HepG2 (cell line): Measurements from ENCODE around the gene RHOV. TPM values are rescaled to one million over a fixed set of nuclear protein-coding genes. Genes with fewer than 3 reads are reported as not detected.

Source experiments
- ATAC-seq: fragments of 200-7000 bp; cut with Tn5 transposase; 3 replicates; pipeline ENCODE4 v1.9.1; 2020; ENCODE audit warnings: mild to moderate bottlenecking, moderate library complexity
- BruUV-seq: library from RNA; stranded (reverse); fragments of 400-500 nt; replicated peaks from 2 replicates; lab custom pipeline; 2021; lab: Mats Ljungman, UMichigan
- CTCF ChIA-PET: fragments of 300-600 bp; formaldehyde crosslinking; extraction: SDS; loops from one replicate; lab custom pipeline; 2021; ENCODE audit warnings: low total read pairs, inconsistent platforms, low intra/inter-chr PET ratio; lab: Yijun Ruan, JAX
- POLR2A ChIA-PET: fragments of 350-600 bp; sonication (Branson Sonifier 250); formaldehyde crosslinking; loops from one replicate; lab custom pipeline; 2020; ENCODE audit warnings: antibody characterized with exemption, inconsistent platforms; lab: Yijun Ruan, JAX
- DNase-seq: peaks from one replicate; pipeline ENCODE4 v3.0.0-alpha.2; 2015; ENCODE audit warnings: low spot score
- FAIRE-seq: peaks from 3 replicates; lab custom pipeline; 2011; peaks lifted over from hg19 to GRCh38; lab: Jason Lieb, UNC
- H2AFZ ChIP-seq: one replicate; pipeline ENCODE4 v1.6.1; 2011; ENCODE audit warnings: low read length, inconsistent platforms
- H3K27ac ChIP-seq: fragments of 300-600 bp; 3 replicates; pipeline ENCODE4 v1.8.0; 2011; ENCODE audit warnings: mixed run types, mild to moderate bottlenecking, mixed read lengths, low read length, inconsistent platforms; ENCODE audit not compliant: insufficient read depth; ENCODE audit errors: extremely low read length
- H3K27me3 ChIP-seq, 2 experiments: fragments of 200-600 bp in 1 of 2; 2 replicates in 1 of 2; 3 replicates in 1 of 2; pipeline versions ENCODE4 v1.6.0 to v1.8.0; 2011; ENCODE audit warnings: low read length in 2 of 2, mild to moderate bottlenecking in 2 of 2, moderate library complexity in 2 of 2, inconsistent platforms in 1 of 2; ENCODE audit not compliant: insufficient read depth in 2 of 2, control insufficient read depth in 1 of 2
- H3K36me3 ChIP-seq, 2 experiments: fragments of 200-600 bp in 1 of 2; replicated peaks in 1 of 2; 2 replicates in 1 of 2; 3 replicates in 1 of 2; pipeline versions ENCODE4 v1.5.1 to v1.8.0; 2011; ENCODE audit warnings: low read length in 2 of 2, inconsistent platforms in 1 of 2; ENCODE audit not compliant: insufficient read depth in 2 of 2, control insufficient read depth in 1 of 2
- H3K4me1 ChIP-seq: 2 replicates; pipeline ENCODE4 v1.5.1; 2012; ENCODE audit warnings: low read length, inconsistent platforms; ENCODE audit not compliant: insufficient read depth
- H3K4me2 ChIP-seq: 2 replicates; pipeline ENCODE4 v1.6.0; 2011; ENCODE audit warnings: low read depth, low read length, inconsistent platforms
- H3K4me3 ChIP-seq, 3 experiments: fragments of 200-600 bp in 1 of 3; sonication (generic), shearing (Covaris generic) in 1 of 3; replicated peaks in 1 of 3; 2 replicates each; pipeline ENCODE4 v1.5.1; 2011 to 2016; ENCODE audit warnings: low read length in 3 of 3, inconsistent platforms in 2 of 3, low read depth in 2 of 3, mild to moderate bottlenecking in 2 of 3, control low read depth in 1 of 3, mixed read lengths in 1 of 3; ENCODE audit not compliant: insufficient read depth in 1 of 3
- H3K79me2 ChIP-seq: one replicate; pipeline ENCODE4 v1.6.1; 2011; ENCODE audit warnings: low read length, inconsistent platforms; ENCODE audit not compliant: insufficient read depth
- H3K9ac ChIP-seq: 2 replicates; pipeline ENCODE4 v1.6.0; 2011; ENCODE audit warnings: mild to moderate bottlenecking, low read depth, low read length, inconsistent platforms; ENCODE audit not compliant: insufficient read depth
- H3K9me3 ChIP-seq: 2 replicates; pipeline ENCODE4 v1.5.1; 2012; ENCODE audit warnings: mild to moderate bottlenecking, low read length
- H4K20me1 ChIP-seq: 2 replicates; pipeline ENCODE4 v1.6.0; 2011; ENCODE audit warnings: inconsistent platforms, mild to moderate bottlenecking, low read length, moderate library complexity; ENCODE audit not compliant: insufficient read depth
- AGO2 ChIP-seq: fragments of 200-400 bp; formaldehyde crosslinking; optimal IDR thresholded peaks from 2 replicates; pipeline ENCODE3; 2017; ENCODE audit warnings: mild to moderate bottlenecking, low read depth, low read length, moderate library complexity
- KLF9 ChIP-seq: IDR thresholded peaks from 2 replicates; pipeline ENCODE4 v1.6.1; 2016; ENCODE audit warnings: low read depth
- RBFOX2 ChIP-seq: fragments of 200-400 bp; formaldehyde crosslinking; IDR thresholded peaks from 2 replicates; pipeline ENCODE4 v1.6.1; 2017; ENCODE audit warnings: low read depth, mild to moderate bottlenecking, low read length
- TGIF2 ChIP-seq: IDR thresholded peaks from 2 replicates; pipeline ENCODE4 v1.6.1; 2016; ENCODE audit warnings: control low read depth, missing compliant biosample characterization
- THAP11 ChIP-seq: IDR thresholded peaks from 2 replicates; pipeline ENCODE4 v1.6.1; 2016; ENCODE audit warnings: missing biosample characterization, missing genetic modification reagents
- ZC3H13 ChIP-seq: sonication (generic); formaldehyde crosslinking; IDR thresholded peaks from 2 replicates; pipeline ENCODE4 v1.8.1; 2023; ENCODE audit warnings: mild to moderate bottlenecking, missing genetic modification reagents, moderate library complexity
- ZFY ChIP-seq: sonication (generic); formaldehyde crosslinking; IDR thresholded peaks from 2 replicates; pipeline ENCODE4 v1.4.0; 2020; ENCODE audit warnings: missing genetic modification reagents
- ZNF124 ChIP-seq: sonication (generic); formaldehyde crosslinking; IDR thresholded peaks from 2 replicates; pipeline ENCODE4 v1.4.0; 2020; ENCODE audit warnings: missing genetic modification reagents
- ZNF552 ChIP-seq: sonication (generic); formaldehyde crosslinking; IDR thresholded peaks from 2 replicates; pipeline ENCODE4 v1.9.0; 2022; ENCODE audit warnings: missing genetic modification reagents, mild to moderate bottlenecking, borderline replicate concordance
- WGBS: methylation state at CpG from one replicate; pipeline ENCODE4 v1.1.6; 2017; ENCODE audit warnings: low lambda C conversion rate; 5-methylcytosine and 5-hydroxymethylcytosine counted together
- in situ Hi-C: cut with HindIII; loops from 2 replicates; pipeline ENCODE4 v1.10.0; 2017; ENCODE audit warnings: low pct_unique_long_range_greater_than_20kb; ENCODE audit not compliant: extremely low pct_ligation_motif_present
- intact Hi-C: fragments of 100-400 bp; cut with micrococcal nuclease; formaldehyde crosslinking; loops from one replicate; pipeline ENCODE4 v1.10.0; 2022; ENCODE audit not compliant: unreplicated experiment
- polyA plus RNA-seq, 8 experiments: library from polyadenylated mRNA; depleted of rRNA in 3 of 8; stranded (reverse) in 7 of 8; unstranded in 1 of 8; fragments of >200 nt; fragmentation: Illumina TruSeq in 4 of 8; extraction: Trizol in 4 of 8; gene quantifications; 2 replicates each; pipeline versions ENCODE4 v1.2.1 to v1.2.3, GENCODE V29; 2011 to 2016; ENCODE audit warnings: low read depth in 4 of 8, missing spikeins in 1 of 8, mixed read lengths in 1 of 8; ENCODE audit not compliant: insufficient read depth in 1 of 8
- total RNA-seq, 5 experiments: library from RNA; depleted of rRNA; stranded (reverse); fragments of >200 nt; fragmentation: Illumina TruSeq; extraction: Trizol; gene quantifications; 2 replicates each; pipeline ENCODE4 v1.2.3, GENCODE V29; 2016; ENCODE audit warnings: low read depth in 1 of 5
- TF ChIP-seq, protein P1 (sequence below): sonication (generic); formaldehyde crosslinking; IDR thresholded peaks from 2 replicates; pipeline ENCODE4 v1.4.0; 2020; ENCODE audit warnings: missing genetic modification reagents
- TF ChIP-seq, protein P2 (sequence below): sonication (generic); formaldehyde crosslinking; IDR thresholded peaks from 2 replicates; pipeline ENCODE4 v1.4.0; 2020; ENCODE audit warnings: missing genetic modification reagents

Gene RHOV
- total and polyA plus RNA-seq, 2 of the 13 experiments (the other 11 are each of a cell fraction or from before 2014, with no cell fraction given) = 0.17 to 0.18 TPM

DNA sequence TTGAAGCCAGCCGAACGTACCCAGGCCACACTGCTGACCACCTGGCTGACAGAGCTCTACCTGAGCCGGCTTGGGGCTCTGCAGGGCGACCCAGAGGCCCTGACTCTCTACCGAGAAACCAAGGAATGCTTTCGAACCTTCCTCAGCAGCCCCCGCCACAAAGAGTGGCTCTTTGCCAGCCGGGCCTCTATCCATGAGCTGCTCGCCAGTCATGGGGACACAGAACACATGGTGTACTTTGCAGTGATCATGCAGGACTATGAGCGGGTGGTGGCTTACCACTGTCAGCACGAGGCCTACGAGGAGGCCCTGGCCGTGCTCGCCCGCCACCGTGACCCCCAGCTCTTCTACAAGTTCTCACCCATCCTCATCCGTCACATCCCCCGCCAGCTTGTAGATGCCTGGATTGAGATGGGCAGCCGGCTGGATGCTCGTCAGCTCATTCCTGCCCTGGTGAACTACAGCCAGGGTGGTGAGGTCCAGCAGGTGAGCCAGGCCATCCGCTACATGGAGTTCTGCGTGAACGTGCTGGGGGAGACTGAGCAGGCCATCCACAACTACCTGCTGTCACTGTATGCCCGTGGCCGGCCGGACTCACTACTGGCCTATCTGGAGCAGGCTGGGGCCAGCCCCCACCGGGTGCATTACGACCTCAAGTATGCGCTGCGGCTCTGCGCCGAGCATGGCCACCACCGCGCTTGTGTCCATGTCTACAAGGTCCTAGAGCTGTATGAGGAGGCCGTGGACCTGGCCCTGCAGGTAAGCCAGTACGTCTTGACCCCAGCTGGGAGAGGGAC, 26.4 kb upstream of the RHOV start:
- no TSS peak for BruUV-seq
- CTCF ChIA-PET = no interaction called here
- in situ Hi-C loops = loop anchor here (5.0 kb wide), 1 partner anchor 282 kb away; no protein-coding TSS in a partner anchor

More for the DNA sequence above, 26.4 kb upstream of the RHOV start:
- intact Hi-C loops = no loop called here
- 98% methylated on average over 15 of the region's 36 CpGs for WGBS
- no peak overlapping the region for H3K4me3 ChIP-seq
- no peak overlapping the region for H3K27ac ChIP-seq
- POLR2A ChIA-PET = no interaction called here
- ATAC-seq (no peak), FAIRE-seq (no peak), DNase-seq (no peak)
- no peaks in the 10 kb centered on the region for H3K9me3 ChIP-seq
- no peak overlapping the region for H3K4me2 ChIP-seq
- no peaks in the 10 kb centered on the region for H4K20me1 ChIP-seq
- H3K4me1 ChIP-seq = peaks cover 9% of the 10 kb centered on the region
- no peak for TF ChIP-seq THAP11
- no peak for TF ChIP-seq ZNF552 (CRISPR knock-in tag)
- TF ChIP-seq ZNF124 = no peak
- TF ChIP-seq, protein P1, sequence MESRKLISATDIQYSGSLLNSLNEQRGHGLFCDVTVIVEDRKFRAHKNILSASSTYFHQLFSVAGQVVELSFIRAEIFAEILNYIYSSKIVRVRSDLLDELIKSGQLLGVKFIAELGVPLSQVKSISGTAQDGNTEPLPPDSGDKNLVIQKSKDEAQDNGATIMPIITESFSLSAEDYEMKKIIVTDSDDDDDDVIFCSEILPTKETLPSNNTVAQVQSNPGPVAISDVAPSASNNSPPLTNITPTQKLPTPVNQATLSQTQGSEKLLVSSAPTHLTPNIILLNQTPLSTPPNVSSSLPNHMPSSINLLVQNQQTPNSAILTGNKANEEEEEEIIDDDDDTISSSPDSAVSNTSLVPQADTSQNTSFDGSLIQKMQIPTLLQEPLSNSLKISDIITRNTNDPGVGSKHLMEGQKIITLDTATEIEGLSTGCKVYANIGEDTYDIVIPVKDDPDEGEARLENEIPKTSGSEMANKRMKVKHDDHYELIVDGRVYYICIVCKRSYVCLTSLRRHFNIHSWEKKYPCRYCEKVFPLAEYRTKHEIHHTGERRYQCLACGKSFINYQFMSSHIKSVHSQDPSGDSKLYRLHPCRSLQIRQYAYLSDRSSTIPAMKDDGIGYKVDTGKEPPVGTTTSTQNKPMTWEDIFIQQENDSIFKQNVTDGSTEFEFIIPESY = no peak
- TF ChIP-seq, protein P2, sequence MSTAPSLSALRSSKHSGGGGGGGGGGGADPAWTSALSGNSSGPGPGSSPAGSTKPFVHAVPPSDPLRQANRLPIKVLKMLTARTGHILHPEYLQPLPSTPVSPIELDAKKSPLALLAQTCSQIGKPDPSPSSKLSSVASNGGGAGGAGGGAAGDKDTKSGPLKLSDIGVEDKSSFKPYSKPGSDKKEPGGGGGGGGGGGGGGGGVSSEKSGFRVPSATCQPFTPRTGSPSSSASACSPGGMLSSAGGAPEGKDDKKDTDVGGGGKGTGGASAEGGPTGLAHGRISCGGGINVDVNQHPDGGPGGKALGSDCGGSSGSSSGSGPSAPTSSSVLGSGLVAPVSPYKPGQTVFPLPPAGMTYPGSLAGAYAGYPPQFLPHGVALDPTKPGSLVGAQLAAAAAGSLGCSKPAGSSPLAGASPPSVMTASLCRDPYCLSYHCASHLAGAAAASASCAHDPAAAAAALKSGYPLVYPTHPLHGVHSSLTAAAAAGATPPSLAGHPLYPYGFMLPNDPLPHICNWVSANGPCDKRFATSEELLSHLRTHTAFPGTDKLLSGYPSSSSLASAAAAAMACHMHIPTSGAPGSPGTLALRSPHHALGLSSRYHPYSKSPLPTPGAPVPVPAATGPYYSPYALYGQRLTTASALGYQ = no peak
- 0 out of 2 replicates have a peak, but pooled peaks have one; percentile 33 for TF ChIP-seq RBFOX2
- peak; percentile 21 for TF ChIP-seq AGO2
- TF ChIP-seq KLF9 (CRISPR knock-in tag) = no peak
- TF ChIP-seq ZFY (CRISPR knock-in tag) = no peak
- TF ChIP-seq TGIF2 (CRISPR knock-in tag) = no peak
- 0 out of 2 replicates have a peak, but pooled peaks have one; percentile 36 for TF ChIP-seq ZC3H13
- H3K36me3 ChIP-seq = peaks cover 26 to 55% of the 10 kb centered on the region in 2 experiments
- H3K27me3 ChIP-seq = no peaks in the 10 kb centered on the region
- no peak overlapping the region for H2AFZ ChIP-seq
- H3K9ac ChIP-seq = no peak overlapping the region
- H3K79me2 ChIP-seq = peaks cover 6% of the 10 kb centered on the region
